ENCODE measurements around the gene RTN4RL2. TPM values are rescaled to one million over a fixed set of nuclear protein-coding genes. Genes with fewer than 3 reads are reported as not detected.

RTN4RL2 gene
- total RNA-seq, 1 experiment from 2014 or later: 4.6 TPM

GRCh38 chr11:57493507-57494503, 33.5 kb downstream of the RTN4RL2 start:
- intact Hi-C loops (cut with micrococcal nuclease; ENCODE audit: unreplicated experiment): loop anchor here (1.0 to 5.0 kb wide), 4 partner anchors 33 to 147 kb away; partner anchors contain the start of gene SLC43A3
- no peaks in the 10 kb centered on the region for H3K36me3 ChIP-seq (ENCODE audit: low read depth)
- H3F3A ChIP-seq (ENCODE audit: insufficient read depth, low read depth): 0 out of 2 replicates have a peak, but pooled peaks cover 5% of the 10 kb centered on the region
- no peaks in the 10 kb centered on the region for H3K27me3 ChIP-seq (ENCODE audit: insufficient read depth, low read depth)
- peak overlapping the region; percentile 41 for H3K4me2 ChIP-seq
- peaks cover 30% of the 10 kb centered on the region for H3K4me1 ChIP-seq (replicated peaks; ENCODE audit: insufficient read depth)
- H3K27ac ChIP-seq: peak overlapping the region; percentile 79
- no peaks in the 10 kb centered on the region for H3K9me2 ChIP-seq (ENCODE audit: insufficient read depth)
- H3K79me2 ChIP-seq (ENCODE audit: low read depth): no peaks in the 10 kb centered on the region
- CTCF ChIA-PET: interaction anchor here (0.5 to 2.7 kb wide), 22 partner anchors 8 to 1648 kb away, joined by 3 to 48 read pairs (median 6); partner anchors contain the start of genes RTN4RL2, SLC43A3, TIMM10 and UBE2L6
- TF ChIP-seq CTCF (conservative IDR thresholded peaks at IDR 0.05): peak; percentile 99
- TF ChIP-seq EZH2 (IDR thresholded peaks at IDR 0.05; ENCODE audit: low read depth): no peak
- no peak overlapping the region for H3K4me3 ChIP-seq
- H2AFZ ChIP-seq: peak overlapping the region; percentile 67
- H4K20me1 ChIP-seq (ENCODE audit: insufficient read depth): no peaks in the 10 kb centered on the region
- POLR2A ChIA-PET (ENCODE audit: unreplicated experiment): interaction anchor here (0.6 kb wide), 1 partner anchor 147 kb away, joined by 3 read pairs; no protein-coding TSS in a partner anchor
- peak; percentile 76 to 84 for DNase-seq
- H3K9me3 ChIP-seq (ENCODE audit: insufficient read depth, low read depth): no peaks in the 10 kb centered on the region
- TSS peak; percentile 97 for BruUV-seq (replicated peaks)

- H3F3A ChIP-seq (ENCODE audit: insufficient read depth, low read depth): peaks cover 5% of the 10 kb centered on the region; the same call in 1 of the 2 replicates
- H4K20me1 ChIP-seq (ENCODE audit: insufficient read depth): no peaks in the 10 kb centered on the region
- no peaks in the 10 kb centered on the region for H3K9me2 ChIP-seq (ENCODE audit: insufficient read depth)
- ChIA-PET POLR2A (ENCODE audit: unreplicated experiment) (interaction anchor here (0.5 kb wide), 1 partner anchor 71 kb away, joined by 4 read pairs; the partner anchor contains the start of gene UBE2L6), CTCF (no interaction called here)
- no peak overlapping the region for H3K27ac ChIP-seq
- H3K4me3 ChIP-seq: no peak overlapping the region
- TF ChIP-seq EZH2 (IDR thresholded peaks at IDR 0.05; ENCODE audit: low read depth): no peak
- TF ChIP-seq CTCF (conservative IDR thresholded peaks at IDR 0.05): no peak
- H3K4me1 ChIP-seq (replicated peaks; ENCODE audit: insufficient read depth): peaks cover 49% of the 10 kb centered on the region
- H3K79me2 ChIP-seq (ENCODE audit: low read depth): no peaks in the 10 kb centered on the region
- no TSS peak for BruUV-seq (replicated peaks)
- intact Hi-C loops (cut with micrococcal nuclease; ENCODE audit: unreplicated experiment): no loop called here
- H3K9me3 ChIP-seq (ENCODE audit: insufficient read depth, low read depth): no peaks in the 10 kb centered on the region
- no peak for DNase-seq
- H3K27me3 ChIP-seq (ENCODE audit: insufficient read depth, low read depth): no peaks in the 10 kb centered on the region
- H3K36me3 ChIP-seq (ENCODE audit: low read depth): no peaks in the 10 kb centered on the region
- H2AFZ ChIP-seq: no peak overlapping the region
- no peak overlapping the region for H3K4me2 ChIP-seq
Measured at GRCh38 chr11:57496109-57496820, 35.9 kb downstream of the RTN4RL2 start.

Data from PC-9 (cell line).